GM13976 (cell line): ENCODE measurements around the gene AGPAT4.
"Not testable (repeated sequence)": the region's sequence is repeated elsewhere in the genome, so short reads cannot be mapped to it uniquely, and the experiment has no call there.

ENCODE experiments used
- DNase-seq: peaks from one replicate; pipeline ENCODE4 v3.0.0; 2012; ENCODE audit warnings: low spot score
- in situ Hi-C: fragments of 300-500 bp; cut with MboI; formaldehyde crosslinking; loops from one replicate; pipeline ENCODE4 v1.12.0; 2022; ENCODE audit warnings: low sequenced_read_pairs, mixed read lengths, inconsistent platforms; ENCODE audit not compliant: unreplicated experiment
- TF ChIP-seq, protein P1 (sequence below): IDR thresholded peaks from 2 replicates; pipeline ENCODE4 v1.5.1; 2012; ENCODE audit warnings: borderline replicate concordance, mild to moderate bottlenecking; ENCODE audit not compliant: insufficient read depth; ENCODE audit errors: extremely low read depth, missing control alignments, control extremely low read depth

Gene AGPAT4, protein sequence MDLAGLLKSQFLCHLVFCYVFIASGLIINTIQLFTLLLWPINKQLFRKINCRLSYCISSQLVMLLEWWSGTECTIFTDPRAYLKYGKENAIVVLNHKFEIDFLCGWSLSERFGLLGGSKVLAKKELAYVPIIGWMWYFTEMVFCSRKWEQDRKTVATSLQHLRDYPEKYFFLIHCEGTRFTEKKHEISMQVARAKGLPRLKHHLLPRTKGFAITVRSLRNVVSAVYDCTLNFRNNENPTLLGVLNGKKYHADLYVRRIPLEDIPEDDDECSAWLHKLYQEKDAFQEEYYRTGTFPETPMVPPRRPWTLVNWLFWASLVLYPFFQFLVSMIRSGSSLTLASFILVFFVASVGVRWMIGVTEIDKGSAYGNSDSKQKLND

DNA sequence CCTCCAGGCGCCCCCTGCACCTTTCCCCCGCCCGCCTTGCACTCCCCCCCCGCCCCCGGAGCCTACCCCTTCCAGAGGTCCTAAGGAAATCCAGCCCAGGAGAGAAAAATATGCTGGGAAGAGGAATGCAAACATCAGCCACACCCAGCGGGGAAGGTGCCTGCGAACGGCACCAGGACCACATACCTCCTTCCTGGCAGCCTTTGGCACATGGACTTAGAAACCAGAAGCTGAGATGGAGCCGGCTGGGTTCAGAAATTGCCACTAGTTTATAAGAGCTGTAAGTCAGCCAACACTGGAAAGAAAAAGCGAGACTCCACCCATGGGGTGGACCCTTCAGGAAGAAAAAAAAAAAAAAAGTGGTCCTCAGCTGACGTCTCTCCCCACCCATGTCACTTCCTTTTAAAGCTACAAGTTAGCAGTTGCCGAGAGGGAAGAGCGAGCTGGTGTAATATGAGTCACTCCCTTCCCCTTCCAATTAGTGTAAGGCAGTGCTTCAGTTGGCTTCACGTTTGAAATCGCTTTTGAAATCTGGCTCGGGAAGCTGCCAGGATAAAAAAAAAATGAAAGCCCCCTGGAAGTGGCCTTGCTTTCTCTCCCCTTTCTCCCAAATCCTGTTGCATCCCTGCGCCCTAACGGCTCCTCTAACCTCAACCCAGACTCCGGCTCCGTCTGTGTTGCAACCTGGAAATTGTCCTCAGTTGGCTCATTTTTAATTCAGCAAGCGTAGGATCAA, at the start of gene AGPAT4:
AGPAT4 (minus strand) TSS at position 310 of the 736 bp plus-strand sequence. CDS start 41,848 bp downstream, outside the sequence.
- in situ Hi-C loops: no loop called here
- TF ChIP-seq, protein P1, sequence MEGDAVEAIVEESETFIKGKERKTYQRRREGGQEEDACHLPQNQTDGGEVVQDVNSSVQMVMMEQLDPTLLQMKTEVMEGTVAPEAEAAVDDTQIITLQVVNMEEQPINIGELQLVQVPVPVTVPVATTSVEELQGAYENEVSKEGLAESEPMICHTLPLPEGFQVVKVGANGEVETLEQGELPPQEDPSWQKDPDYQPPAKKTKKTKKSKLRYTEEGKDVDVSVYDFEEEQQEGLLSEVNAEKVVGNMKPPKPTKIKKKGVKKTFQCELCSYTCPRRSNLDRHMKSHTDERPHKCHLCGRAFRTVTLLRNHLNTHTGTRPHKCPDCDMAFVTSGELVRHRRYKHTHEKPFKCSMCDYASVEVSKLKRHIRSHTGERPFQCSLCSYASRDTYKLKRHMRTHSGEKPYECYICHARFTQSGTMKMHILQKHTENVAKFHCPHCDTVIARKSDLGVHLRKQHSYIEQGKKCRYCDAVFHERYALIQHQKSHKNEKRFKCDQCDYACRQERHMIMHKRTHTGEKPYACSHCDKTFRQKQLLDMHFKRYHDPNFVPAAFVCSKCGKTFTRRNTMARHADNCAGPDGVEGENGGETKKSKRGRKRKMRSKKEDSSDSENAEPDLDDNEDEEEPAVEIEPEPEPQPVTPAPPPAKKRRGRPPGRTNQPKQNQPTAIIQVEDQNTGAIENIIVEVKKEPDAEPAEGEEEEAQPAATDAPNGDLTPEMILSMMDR: no peak
- DNase-seq: peak; percentile 88

- TF ChIP-seq, protein P1: no peak
- no peak for DNase-seq
- in situ Hi-C loops: no loop called here
Observed at GRCh38 chr6:161319231-161319630, 45.4 kb upstream of the AGPAT4 start.

GRCh38 chr6:161318456-161318855, 44.6 kb upstream of the AGPAT4 start:
- DNase-seq: no peak
- in situ Hi-C loops: no loop called here
- TF ChIP-seq, protein P1: no peak

DNA sequence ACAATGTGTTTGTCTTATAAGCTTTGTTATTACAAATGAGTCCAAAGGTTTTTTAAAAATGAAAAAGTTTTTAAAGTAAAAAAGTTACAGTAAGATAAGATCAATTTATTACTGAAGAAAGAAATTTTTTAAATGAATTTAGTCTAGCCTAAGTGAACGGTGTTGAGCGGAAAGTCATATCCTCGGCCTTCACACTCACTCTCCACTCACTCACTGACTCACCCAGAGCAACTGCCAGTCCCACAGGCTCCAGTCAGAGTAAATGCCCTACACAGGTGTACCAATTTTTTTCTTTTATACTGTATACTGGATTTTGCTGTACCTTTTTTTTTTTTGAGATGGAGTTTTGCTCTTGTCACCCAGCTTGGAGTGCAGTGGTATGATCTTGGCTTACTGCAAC, 42.7 kb upstream of the AGPAT4 start:
- no peak for DNase-seq
- TF ChIP-seq, protein P1: no peak
- in situ Hi-C loops: no loop called here

- DNase-seq, in situ Hi-C loops: not testable (repeated sequence)
Observed at GRCh38 chr6:161315246-161315917, 41.5 kb upstream of the AGPAT4 start.

DNA sequence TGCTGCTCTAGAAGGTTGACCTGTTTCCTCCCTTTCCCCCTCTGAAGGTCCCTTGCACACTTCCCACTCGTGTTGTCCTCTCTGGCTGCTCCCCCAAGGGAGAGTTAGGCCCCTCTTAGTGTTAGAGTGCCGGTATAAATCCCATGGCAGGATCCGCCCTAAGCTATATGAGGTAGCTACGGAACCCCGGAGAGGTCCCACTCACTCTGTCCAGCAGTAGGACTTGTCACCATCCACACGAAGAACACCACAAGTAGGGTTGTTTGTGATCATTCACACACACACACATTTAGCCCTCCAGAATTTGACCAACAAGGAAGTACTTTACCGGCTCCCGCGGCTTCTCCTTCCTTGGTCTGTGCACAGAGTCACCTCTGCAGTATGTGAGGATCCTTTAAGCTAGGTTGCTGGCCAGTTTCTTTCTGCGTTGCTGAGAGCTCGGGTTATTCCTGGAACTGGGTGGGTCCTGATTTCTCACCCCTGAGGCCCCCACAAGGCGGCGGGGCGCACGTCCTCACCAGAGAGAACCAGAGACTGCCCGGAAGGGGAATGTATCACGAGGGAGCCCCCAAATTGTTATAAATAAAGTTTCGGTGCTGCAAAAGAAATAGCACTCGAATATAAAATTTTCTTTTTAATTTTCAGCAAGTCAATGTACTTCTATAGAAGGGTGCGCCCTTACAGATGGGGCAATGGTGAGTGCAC, 40.8 kb upstream of the AGPAT4 start:
- DNase-seq, in situ Hi-C loops: not testable (repeated sequence)

DNA sequence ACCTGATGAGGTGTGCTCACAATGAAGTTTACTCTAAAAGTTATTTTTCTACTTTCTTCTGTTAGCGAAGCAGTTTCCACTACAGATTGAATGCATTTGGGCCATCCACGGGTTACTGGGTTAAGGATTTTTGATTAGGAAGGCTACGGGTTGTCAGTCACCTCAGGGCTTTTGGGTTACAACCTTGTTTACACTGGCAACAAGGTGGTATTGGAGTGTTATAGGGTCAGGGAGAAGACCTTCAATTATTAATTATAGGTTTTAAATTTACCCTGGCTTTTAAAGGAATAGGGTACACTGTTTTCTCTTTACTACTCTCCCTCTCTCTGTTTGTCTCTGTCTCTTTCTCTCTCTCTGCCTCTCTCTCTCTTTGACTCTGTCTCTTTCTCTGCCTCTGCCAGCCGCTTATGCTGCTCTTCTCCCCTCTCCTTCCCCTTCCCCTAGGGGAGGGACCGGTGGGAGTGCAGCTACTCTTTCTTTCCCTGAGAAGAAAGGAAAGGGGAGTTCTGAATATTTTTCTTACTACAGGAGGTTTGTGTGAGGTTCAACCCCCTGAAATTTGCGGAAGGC, 40.2 kb upstream of the AGPAT4 start:
- DNase-seq: no peak
- TF ChIP-seq, protein P1: no peak
- in situ Hi-C loops: no loop called here

DNA sequence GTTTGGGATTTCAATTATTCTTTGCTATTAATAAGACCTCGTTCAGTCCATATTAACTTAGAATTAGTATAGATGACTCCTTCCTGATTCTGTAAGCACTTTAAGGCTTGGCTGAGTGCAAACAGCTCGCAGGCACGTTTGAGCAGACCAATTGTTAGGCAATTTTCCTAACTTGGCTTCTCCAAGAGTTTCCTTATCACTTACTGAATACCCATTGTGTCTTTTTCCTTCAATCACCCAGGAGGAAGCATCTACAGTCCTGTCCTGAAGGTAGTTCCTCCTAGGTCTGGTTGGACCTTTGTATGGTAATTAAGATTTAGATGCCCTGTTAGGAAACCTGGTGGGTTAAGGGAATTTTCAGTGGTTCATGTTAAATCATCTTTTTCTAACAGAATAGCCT, 39.6 kb upstream of the AGPAT4 start:
- DNase-seq, in situ Hi-C loops: not testable (repeated sequence)

GRCh38 chr6:161309774-161310173, 35.9 kb upstream of the AGPAT4 start:
- in situ Hi-C loops, DNase-seq: not testable (repeated sequence)
